Measurements from ENCODE around the gene PDE6B.

Gene PDE6B

DNA sequence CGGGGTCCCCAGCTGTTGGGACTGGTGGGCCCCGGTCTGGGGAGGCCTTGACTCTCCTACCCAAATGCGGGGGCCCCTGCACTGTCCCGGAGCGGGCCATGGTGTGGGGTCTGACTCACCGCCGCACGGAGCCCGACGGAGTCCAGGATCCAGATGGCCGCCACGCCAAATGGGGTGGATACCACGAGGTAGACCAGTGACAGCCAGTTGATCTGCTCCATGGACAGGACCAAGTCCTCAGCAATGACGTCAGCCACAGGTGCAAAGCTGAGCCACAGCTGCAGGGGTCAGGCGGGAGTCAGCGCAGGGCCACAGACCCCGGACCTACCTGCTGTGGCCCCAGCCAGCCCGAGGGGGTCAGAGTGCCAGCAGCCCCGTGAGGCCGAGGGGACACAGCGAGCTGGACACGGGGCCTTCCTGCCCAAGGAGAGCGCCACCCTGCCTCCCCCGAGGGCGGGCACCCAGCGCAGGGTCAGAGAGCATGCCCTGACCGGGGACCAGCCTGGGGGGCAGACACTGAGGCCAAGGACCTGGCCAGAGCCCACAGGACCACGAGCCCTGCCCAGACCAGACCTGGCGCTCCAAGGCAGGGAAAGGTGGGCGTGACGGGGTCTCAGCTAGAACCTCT, 61.2 kb downstream of the PDE6B start:
- TF ChIP-seq, protein P1, sequence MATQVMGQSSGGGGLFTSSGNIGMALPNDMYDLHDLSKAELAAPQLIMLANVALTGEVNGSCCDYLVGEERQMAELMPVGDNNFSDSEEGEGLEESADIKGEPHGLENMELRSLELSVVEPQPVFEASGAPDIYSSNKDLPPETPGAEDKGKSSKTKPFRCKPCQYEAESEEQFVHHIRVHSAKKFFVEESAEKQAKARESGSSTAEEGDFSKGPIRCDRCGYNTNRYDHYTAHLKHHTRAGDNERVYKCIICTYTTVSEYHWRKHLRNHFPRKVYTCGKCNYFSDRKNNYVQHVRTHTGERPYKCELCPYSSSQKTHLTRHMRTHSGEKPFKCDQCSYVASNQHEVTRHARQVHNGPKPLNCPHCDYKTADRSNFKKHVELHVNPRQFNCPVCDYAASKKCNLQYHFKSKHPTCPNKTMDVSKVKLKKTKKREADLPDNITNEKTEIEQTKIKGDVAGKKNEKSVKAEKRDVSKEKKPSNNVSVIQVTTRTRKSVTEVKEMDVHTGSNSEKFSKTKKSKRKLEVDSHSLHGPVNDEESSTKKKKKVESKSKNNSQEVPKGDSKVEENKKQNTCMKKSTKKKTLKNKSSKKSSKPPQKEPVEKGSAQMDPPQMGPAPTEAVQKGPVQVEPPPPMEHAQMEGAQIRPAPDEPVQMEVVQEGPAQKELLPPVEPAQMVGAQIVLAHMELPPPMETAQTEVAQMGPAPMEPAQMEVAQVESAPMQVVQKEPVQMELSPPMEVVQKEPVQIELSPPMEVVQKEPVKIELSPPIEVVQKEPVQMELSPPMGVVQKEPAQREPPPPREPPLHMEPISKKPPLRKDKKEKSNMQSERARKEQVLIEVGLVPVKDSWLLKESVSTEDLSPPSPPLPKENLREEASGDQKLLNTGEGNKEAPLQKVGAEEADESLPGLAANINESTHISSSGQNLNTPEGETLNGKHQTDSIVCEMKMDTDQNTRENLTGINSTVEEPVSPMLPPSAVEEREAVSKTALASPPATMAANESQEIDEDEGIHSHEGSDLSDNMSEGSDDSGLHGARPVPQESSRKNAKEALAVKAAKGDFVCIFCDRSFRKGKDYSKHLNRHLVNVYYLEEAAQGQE (IDR thresholded peaks at IDR 0.05; ENCODE audit: insufficient read depth in 1 of 2, low read depth in 2 of 2, low read length in 2 of 2), result no peak
- TF ChIP-seq SIN3A (IDR thresholded peaks at IDR 0.05; ENCODE audit: borderline replicate concordance, insufficient read depth, low read length), result no peak
- TF ChIP-seq POLR2AphosphoS5 (IDR thresholded peaks at IDR 0.05; ENCODE audit: low read depth, low read length), result no peak

DNA sequence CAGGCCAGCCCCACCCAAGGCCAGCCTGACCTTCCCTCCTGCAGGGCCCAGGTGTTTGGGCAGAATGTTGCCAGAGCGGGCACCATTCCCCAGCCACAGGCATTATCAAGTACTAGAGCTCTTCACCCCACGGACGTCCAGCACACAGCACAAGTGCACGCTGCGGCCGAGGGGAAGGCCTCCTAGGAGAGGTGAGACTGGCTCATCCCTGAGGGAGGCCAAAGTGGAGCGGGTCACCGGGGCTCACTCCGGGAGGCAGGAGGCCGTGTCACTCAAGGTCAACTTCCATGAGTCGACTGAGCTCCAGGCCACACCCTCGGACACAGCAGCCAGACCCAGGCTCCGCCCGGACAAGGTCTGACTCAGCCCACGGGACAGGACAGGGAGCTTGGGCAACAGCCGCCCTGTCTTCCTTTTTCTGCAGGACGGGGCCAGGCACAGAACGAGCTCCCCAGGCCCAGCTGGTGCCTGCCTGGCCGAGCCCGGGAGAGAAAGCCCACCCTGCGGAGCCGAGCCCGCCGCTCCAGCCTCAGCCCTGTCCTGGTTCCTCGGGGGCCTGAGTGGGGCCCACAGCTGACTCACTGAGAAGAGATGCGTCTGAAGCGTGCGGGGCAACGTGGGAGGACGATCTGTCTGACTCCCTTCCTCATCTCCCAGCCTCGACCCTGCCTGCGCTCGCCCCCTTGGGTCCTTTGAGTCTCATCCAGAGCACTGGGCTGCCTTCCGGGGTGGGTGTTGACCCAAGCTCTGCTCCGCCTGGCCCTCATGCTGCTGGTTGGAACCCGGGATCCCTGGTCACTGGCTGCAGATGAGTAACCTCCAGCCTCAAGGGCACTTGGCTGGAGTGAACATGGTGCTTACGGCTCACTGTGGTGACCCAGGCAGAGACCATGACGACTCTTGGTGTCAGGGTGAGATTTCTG, 61.9 kb downstream of the PDE6B start:
- TF ChIP-seq FOXP2 (optimal IDR thresholded peaks at IDR 0.05; ENCODE audit: borderline replicate concordance, extremely low read depth, extremely low read length, insufficient read depth) (no peak), SIN3A (IDR thresholded peaks at IDR 0.05; ENCODE audit: borderline replicate concordance, insufficient read depth, low read length) (no peak), TAF1 (IDR thresholded peaks at IDR 0.05; ENCODE audit: borderline replicate concordance, insufficient read depth, low read length) (no peak; the same call in 1 of the 2 replicates), POLR2AphosphoS5 (IDR thresholded peaks at IDR 0.05; ENCODE audit: low read depth, low read length) (peak; percentile 73)
- TF ChIP-seq, protein P1 (IDR thresholded peaks at IDR 0.05; ENCODE audit: insufficient read depth in 1 of 2, low read depth in 2 of 2, low read length in 2 of 2), result no peak

DNA sequence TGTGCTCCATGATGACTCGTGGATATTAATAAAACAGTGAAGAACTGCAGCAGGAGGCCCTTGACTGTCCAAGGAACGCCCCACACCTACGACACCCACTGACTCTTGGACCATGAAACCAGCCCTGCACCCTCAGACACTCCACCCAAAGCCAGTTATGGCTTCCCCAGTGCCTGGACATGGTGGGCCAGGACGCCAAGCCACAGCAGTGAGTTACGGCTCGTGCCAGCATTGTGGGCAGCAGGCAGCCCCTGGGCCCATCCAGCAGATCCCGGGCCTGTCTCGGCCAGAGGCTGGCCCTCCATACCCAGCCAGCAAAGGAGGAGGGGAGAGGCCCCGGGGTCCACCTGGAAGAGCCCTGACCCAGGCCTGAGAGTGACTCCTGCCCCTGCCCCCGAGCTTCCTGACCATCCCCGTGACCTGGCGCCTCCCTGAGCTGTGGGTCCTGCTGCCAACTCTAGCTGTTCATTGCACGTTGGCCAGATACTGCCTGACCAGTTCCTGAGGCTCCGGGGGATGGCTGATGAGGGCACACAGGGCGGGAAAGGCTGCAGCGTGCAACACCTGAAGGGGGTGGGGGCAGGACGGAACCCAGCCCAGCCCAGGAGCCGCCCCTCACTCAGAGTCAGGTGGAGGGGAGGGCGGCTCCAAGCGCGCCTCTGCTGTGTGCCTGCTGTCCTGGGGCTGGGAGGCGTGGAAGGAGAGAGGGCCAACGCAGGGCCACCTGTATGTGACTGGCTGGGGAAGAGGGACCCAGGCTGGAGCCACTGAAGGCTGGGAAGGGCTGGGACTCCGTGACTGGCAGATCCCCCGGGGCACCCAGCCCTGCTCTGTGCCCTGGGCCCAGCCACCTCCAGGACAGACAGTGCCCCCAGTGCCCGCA, 62.8 kb downstream of the PDE6B start:
- TF ChIP-seq POLR2AphosphoS5 (IDR thresholded peaks at IDR 0.05; ENCODE audit: low read depth, low read length) (no peak), TAF1 (IDR thresholded peaks at IDR 0.05; ENCODE audit: borderline replicate concordance, insufficient read depth, low read length) (no peak), FOXP2 (optimal IDR thresholded peaks at IDR 0.05; ENCODE audit: borderline replicate concordance, extremely low read depth, extremely low read length, insufficient read depth) (no peak), SIN3A (IDR thresholded peaks at IDR 0.05; ENCODE audit: borderline replicate concordance, insufficient read depth, low read length) (no peak)
- TF ChIP-seq, protein P1 (IDR thresholded peaks at IDR 0.05; ENCODE audit: insufficient read depth in 1 of 2, low read depth in 2 of 2, low read length in 2 of 2), result no peak

DNA sequence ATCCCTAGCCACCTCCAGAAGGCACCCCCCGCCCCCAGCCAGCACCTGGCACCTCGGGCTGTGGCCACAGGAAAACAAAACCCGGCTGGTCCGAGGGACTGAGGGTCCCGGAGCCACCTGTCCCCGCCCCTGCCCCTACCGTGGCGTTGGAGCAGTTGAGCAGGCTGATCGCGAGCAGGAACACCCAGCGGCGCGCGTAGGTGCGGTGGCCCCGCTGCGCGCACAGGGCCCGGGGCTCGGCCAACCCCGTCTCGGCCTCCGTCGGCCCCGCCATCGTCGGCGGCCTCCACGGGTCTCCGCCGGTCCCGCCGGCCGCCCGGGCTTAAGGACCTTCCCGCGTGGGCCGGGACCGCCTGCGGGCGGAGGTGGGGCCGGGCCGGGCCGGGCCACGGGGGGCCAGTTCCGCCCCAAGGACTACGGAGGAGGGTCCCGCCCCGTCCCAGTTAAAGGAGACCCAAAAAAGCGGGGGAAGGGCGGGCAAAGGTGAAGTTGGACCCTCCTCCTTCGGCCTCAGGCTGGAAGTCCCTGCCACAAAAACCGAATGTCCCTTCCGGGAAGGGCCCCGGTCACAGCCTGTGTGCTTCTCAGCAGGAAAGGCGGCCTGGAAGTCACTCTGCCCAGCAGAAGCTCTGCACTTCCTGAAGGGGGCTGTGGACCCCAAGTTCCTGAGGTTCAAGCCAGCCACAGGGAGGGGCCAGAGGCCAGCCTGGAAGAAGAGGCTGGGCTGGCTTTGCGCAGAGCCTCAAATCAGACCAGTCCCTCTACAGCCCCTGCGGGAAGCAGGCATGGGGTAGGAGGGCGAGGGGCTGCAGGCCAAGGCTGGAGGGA, 63.7 kb downstream of the PDE6B start, which contains the start of gene SLC49A3:
TSS of gene SLC49A3 (minus strand) at position 298 of the 828 bp plus-strand sequence. CDS start at position 274, 24 bp downstream.
- TF ChIP-seq SIN3A (IDR thresholded peaks at IDR 0.05; ENCODE audit: borderline replicate concordance, insufficient read depth, low read length) (no peak), TAF1 (IDR thresholded peaks at IDR 0.05; ENCODE audit: borderline replicate concordance, insufficient read depth, low read length) (no peak), FOXP2 (optimal IDR thresholded peaks at IDR 0.05; ENCODE audit: borderline replicate concordance, extremely low read depth, extremely low read length, insufficient read depth) (no peak), POLR2AphosphoS5 (IDR thresholded peaks at IDR 0.05; ENCODE audit: low read depth, low read length) (no peak)
- TF ChIP-seq, protein P1 (IDR thresholded peaks at IDR 0.05; ENCODE audit: insufficient read depth in 1 of 2, low read depth in 2 of 2, low read length in 2 of 2), result no peak
